Colonic mucosa (tissue), 4 donors: ENCODE data around the gene FIGN. TPM values are rescaled to one million over a fixed set of nuclear protein-coding genes. Genes with fewer than 3 reads are reported as not detected.

ENCODE experiments used
- DNase-seq: peaks from one replicate; pipeline ENCODE4 v3.0.0-alpha.2; 2020
- H3K27ac ChIP-seq: fragments of 200-600 bp; one replicate; pipeline ENCODE4 v1.8.0; 2021
- H3K27me3 ChIP-seq: fragments of 200-600 bp; one replicate; pipeline ENCODE4 v1.8.0; 2021
- H3K36me3 ChIP-seq: fragments of 200-600 bp; one replicate; pipeline ENCODE4 v1.8.0; 2021
- H3K4me1 ChIP-seq: fragments of 200-600 bp; one replicate; pipeline ENCODE4 v1.8.0; 2021; ENCODE audit warnings: mild to moderate bottlenecking
- H3K4me3 ChIP-seq: fragments of 200-600 bp; one replicate; pipeline ENCODE4 v1.8.0; 2021
- H3K9ac ChIP-seq, 2 donors: one replicate each; pipeline ENCODE4 v1.7.0; 2013; ENCODE audit warnings: control low read depth in 2 of 2, low read depth in 2 of 2, low read length in 2 of 2
- H3K9me3 ChIP-seq: fragments of 200-600 bp; one replicate; pipeline ENCODE4 v1.8.0; 2021
- intact Hi-C: fragments of 100-400 bp; cut with DNase I; formaldehyde crosslinking; loops from one replicate; pipeline ENCODE4 v1.14.1; 2022
- total RNA-seq, 2 donors: library from RNA; stranded (reverse); fragmentation: NEBNext Ultra II Directional in 1 of 2; extraction: Animal tissue kit (Norgen Biotek cat#: 25700) in 1 of 2; gene quantifications; one replicate each; pipeline ENCODE4 v1.2.1, GENCODE V29; 2021
- TF ChIP-seq, protein P1 (sequence below): fragments of 200-600 bp; IDR thresholded peaks from one replicate; pipeline ENCODE4 v1.8.0; 2022; ENCODE audit warnings: antibody characterized with exemption, mild to moderate bottlenecking
- donor health status: healthy.
- donor health status: DM: no; HTN: no; CAD: no.
- donor health status: DM: no; HTN: no; CAD: no.

FIGN gene
- total RNA-seq, 2 donors from 2014 or later: 0.58 to 0.89 TPM

GRCh38 chr2:163716101-163716500 is 19.7 kb downstream of the FIGN start:
- H3K27me3 ChIP-seq: no peaks in the 10 kb centered on the region
- no peaks in the 10 kb centered on the region for H3K36me3 ChIP-seq
- TF ChIP-seq, protein P1, sequence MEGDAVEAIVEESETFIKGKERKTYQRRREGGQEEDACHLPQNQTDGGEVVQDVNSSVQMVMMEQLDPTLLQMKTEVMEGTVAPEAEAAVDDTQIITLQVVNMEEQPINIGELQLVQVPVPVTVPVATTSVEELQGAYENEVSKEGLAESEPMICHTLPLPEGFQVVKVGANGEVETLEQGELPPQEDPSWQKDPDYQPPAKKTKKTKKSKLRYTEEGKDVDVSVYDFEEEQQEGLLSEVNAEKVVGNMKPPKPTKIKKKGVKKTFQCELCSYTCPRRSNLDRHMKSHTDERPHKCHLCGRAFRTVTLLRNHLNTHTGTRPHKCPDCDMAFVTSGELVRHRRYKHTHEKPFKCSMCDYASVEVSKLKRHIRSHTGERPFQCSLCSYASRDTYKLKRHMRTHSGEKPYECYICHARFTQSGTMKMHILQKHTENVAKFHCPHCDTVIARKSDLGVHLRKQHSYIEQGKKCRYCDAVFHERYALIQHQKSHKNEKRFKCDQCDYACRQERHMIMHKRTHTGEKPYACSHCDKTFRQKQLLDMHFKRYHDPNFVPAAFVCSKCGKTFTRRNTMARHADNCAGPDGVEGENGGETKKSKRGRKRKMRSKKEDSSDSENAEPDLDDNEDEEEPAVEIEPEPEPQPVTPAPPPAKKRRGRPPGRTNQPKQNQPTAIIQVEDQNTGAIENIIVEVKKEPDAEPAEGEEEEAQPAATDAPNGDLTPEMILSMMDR: no peak
- DNase-seq: no peak
- H3K4me3 ChIP-seq: no peak overlapping the region
- H3K4me1 ChIP-seq: no peaks in the 10 kb centered on the region
- no peaks in the 10 kb centered on the region for H3K9me3 ChIP-seq
- H3K9ac ChIP-seq: no peak overlapping the region
- intact Hi-C loops: no loop called here
- no peak overlapping the region for H3K27ac ChIP-seq

- intact Hi-C loops: no loop called here
- H3K4me3 ChIP-seq: no peak overlapping the region
- DNase-seq: no peak
- H3K9me3 ChIP-seq: no peaks in the 10 kb centered on the region
- H3K27me3 ChIP-seq: no peaks in the 10 kb centered on the region
- H3K4me1 ChIP-seq: no peaks in the 10 kb centered on the region
- H3K27ac ChIP-seq: no peak overlapping the region
- no peaks in the 10 kb centered on the region for H3K36me3 ChIP-seq
- no peak overlapping the region for H3K9ac ChIP-seq
- TF ChIP-seq, protein P1: no peak
These were observed 20.1 kb downstream of the FIGN start for GRCh38 chr2:163715668-163716067.

GRCh38 chr2:163715199-163715598 is 20.6 kb downstream of the FIGN start:
- Histone ChIP-seq H3K27ac (no peak overlapping the region), H3K9me3 (no peaks in the 10 kb centered on the region), H3K4me1 (no peaks in the 10 kb centered on the region), H3K36me3 (no peaks in the 10 kb centered on the region), H3K27me3 (no peaks in the 10 kb centered on the region), H3K4me3 (no peak overlapping the region), H3K9ac (no peak overlapping the region)
- no peak for DNase-seq
- intact Hi-C loops: no loop called here
- TF ChIP-seq, protein P1: no peak

GRCh38 chr2:163713534-163714311 is 22.1 kb downstream of the FIGN start:
- Histone ChIP-seq H3K27ac (no peak overlapping the region), H3K9ac (no peak overlapping the region), H3K36me3 (no peaks in the 10 kb centered on the region), H3K9me3 (no peaks in the 10 kb centered on the region), H3K27me3 (no peaks in the 10 kb centered on the region), H3K4me3 (no peak overlapping the region), H3K4me1 (no peaks in the 10 kb centered on the region)
- TF ChIP-seq, protein P1: no peak
- intact Hi-C loops: no loop called here
- no peak for DNase-seq

- H3K27ac ChIP-seq: no peak overlapping the region
- no peak overlapping the region for H3K9ac ChIP-seq
- no peak overlapping the region for H3K4me3 ChIP-seq
- intact Hi-C loops: no loop called here
- H3K9me3 ChIP-seq: no peaks in the 10 kb centered on the region
- H3K36me3 ChIP-seq: no peaks in the 10 kb centered on the region
- no peaks in the 10 kb centered on the region for H3K27me3 ChIP-seq
- DNase-seq: no peak
- no peaks in the 10 kb centered on the region for H3K4me1 ChIP-seq
- TF ChIP-seq, protein P1: no peak
These were observed 24.1 kb downstream of the FIGN start for GRCh38 chr2:163711699-163712098.
